ENCODE data around the gene MICAL2. TPM values are rescaled to one million over a fixed set of nuclear protein-coding genes. Genes with fewer than 3 reads are reported as not detected.

Gene MICAL2
- polyA plus RNA-seq, 1 experiment, result 135 TPM

DNA sequence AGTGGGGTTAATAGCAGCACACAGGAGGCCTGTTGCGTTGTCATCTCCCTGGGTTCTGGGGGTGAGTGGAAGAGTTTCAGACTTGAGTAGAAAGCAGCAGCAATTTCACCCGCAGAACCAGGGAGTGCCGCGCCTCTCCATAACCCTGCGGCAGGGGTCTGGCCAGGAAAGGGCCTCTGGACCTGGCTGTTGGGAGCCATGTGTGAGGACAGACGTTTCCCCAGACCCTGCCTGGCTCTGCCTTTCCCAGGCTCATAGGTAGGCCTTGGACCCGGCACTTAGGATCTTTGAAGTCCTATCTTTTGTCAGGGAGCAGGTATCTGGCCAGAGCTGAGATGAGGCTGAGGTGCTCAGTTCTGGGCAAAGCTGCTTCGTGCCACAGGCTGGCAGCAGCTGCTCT is 160.4 kb downstream of the MICAL2 start:
- no peak for TF ChIP-seq CTCF (IDR thresholded peaks at IDR 0.05; ENCODE audit: insufficient read depth, low read depth, low read length)
- ChIA-PET POLR2A (no interaction called here), CTCF (interaction anchor here (0.9 to 1.5 kb wide), 2 partner anchors 10 to 222 kb away, joined by 3 to 9 read pairs; no protein-coding TSS in a partner anchor)
- no peaks in the 10 kb centered on the region for H3K27me3 ChIP-seq (ENCODE audit: control insufficient read depth, insufficient read depth, low read length)
- no peak for DNase-seq (ENCODE audit: low read depth)
- no peaks in the 10 kb centered on the region for H3K36me3 ChIP-seq (ENCODE audit: control insufficient read depth, insufficient read depth, low read length)
- H3K4me3 ChIP-seq (ENCODE audit: low read depth, low read length), result no peak overlapping the region

DNA sequence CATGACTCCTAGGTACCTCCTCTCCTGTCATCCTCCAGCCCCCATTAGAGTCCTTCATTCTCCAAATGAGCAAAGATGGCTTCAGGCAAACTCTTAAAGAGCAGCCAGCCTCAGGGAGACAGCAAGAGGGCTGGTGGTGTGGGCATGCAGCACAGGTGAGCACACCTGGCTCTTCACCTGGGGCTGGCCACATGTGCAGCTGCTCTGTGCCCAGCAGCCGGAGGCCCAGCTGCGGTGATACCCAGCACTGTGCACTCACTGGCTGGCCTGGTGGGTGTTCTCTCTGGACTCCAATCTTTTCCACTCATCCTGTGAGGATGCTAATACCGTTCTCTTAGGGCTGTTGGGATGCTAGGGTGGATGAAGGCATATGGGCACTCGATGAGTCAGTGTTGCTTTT is 160.9 kb downstream of the MICAL2 start:
- TF ChIP-seq CTCF (IDR thresholded peaks at IDR 0.05; ENCODE audit: insufficient read depth, low read depth, low read length), result no peak
- Histone ChIP-seq H3K4me3 (ENCODE audit: low read depth, low read length) (no peak overlapping the region), H3K27me3 (ENCODE audit: control insufficient read depth, insufficient read depth, low read length) (no peaks in the 10 kb centered on the region), H3K36me3 (ENCODE audit: control insufficient read depth, insufficient read depth, low read length) (no peaks in the 10 kb centered on the region)
- POLR2A ChIA-PET, result no interaction called here
- no peak for DNase-seq (ENCODE audit: low read depth)
- CTCF ChIA-PET, result no interaction called here

DNA sequence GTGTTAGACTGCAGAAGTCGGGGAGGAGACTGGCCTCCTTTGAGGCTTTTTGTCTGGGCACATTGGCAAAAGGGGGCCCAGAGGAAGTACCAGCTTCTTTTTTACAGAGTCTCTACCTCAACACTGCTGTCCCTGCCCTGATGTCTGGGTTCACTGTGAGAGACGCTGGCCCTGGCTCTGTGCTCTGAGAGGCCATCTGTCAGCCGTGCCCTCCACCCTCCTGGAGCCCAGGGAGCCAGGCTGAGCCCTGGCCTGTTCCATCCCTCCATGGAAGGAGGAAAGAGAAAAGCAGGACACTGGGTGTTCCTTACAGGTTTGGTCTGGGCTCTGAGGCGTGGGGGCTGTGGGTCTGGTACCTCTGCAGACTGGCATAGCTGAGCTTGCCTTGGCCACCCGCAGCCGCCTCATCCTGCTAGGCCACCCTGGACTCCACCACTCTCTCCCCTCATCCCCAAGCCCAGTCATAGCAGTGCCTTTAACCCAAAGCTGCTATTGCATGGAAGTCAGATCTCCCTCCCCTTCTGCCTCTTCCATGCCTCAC is 161.5 kb downstream of the MICAL2 start:
- TF ChIP-seq CTCF (IDR thresholded peaks at IDR 0.05; ENCODE audit: insufficient read depth, low read depth, low read length), result no peak
- H3K36me3 ChIP-seq (ENCODE audit: control insufficient read depth, insufficient read depth, low read length), result no peaks in the 10 kb centered on the region
- ChIA-PET POLR2A (no interaction called here), CTCF (interaction anchor here (0.7 to 2.2 kb wide), 3 partner anchors 9 to 224 kb away, joined by 3 to 10 read pairs (median 3); no protein-coding TSS in a partner anchor)
- H3K4me3 ChIP-seq (ENCODE audit: low read depth, low read length), result no peak overlapping the region
- no peak for DNase-seq (ENCODE audit: low read depth)
- no peaks in the 10 kb centered on the region for H3K27me3 ChIP-seq (ENCODE audit: control insufficient read depth, insufficient read depth, low read length)

GRCh38 chr11:12272821-12273617 is 162.6 kb downstream of the MICAL2 start:
- no peak for DNase-seq (ENCODE audit: low read depth)
- CTCF ChIA-PET, result interaction anchor here (1.2 to 2.2 kb wide), 2 partner anchors 8 to 225 kb away, joined by 3 to 10 read pairs; no protein-coding TSS in a partner anchor

More at GRCh38 chr11:12272821-12273617, 162.6 kb downstream of the MICAL2 start:
- Histone ChIP-seq H3K4me3 (ENCODE audit: low read depth, low read length) (no peak overlapping the region), H3K27me3 (ENCODE audit: control insufficient read depth, insufficient read depth, low read length) (no peaks in the 10 kb centered on the region), H3K36me3 (ENCODE audit: control insufficient read depth, insufficient read depth, low read length) (no peaks in the 10 kb centered on the region)
- TF ChIP-seq CTCF (IDR thresholded peaks at IDR 0.05; ENCODE audit: insufficient read depth, low read depth, low read length), result no peak
- POLR2A ChIA-PET, result no interaction called here

All from BJ (cell line).